ENCODE results near the gene FGF8. TPM values are rescaled to one million over a fixed set of nuclear protein-coding genes. Genes with fewer than 3 reads are reported as not detected.

FGF8 gene
- polyA plus RNA-seq, 1 experiment = not detected

GRCh38 chr10:101781984-101782810, 6.3 kb upstream of the FGF8 start:
- TF ChIP-seq CTCF (IDR thresholded peaks at IDR 0.05; ENCODE audit: insufficient read depth, low read depth, low read length) = no peak
- peak overlapping the region; percentile 77 for H3K4me3 ChIP-seq (ENCODE audit: low read depth, low read length)
- peaks cover 2% of the 10 kb centered on the region for H3K27me3 ChIP-seq (ENCODE audit: control insufficient read depth, insufficient read depth, low read length)
- DNase-seq (ENCODE audit: low read depth) = no peak
- CTCF ChIA-PET = interaction anchor here (0.8 to 5.9 kb wide), 16 partner anchors 8 to 574 kb away, joined by 3 to 88 read pairs (median 4); partner anchors contain the start of gene OGA
- POLR2A ChIA-PET = no interaction called here
- H3K36me3 ChIP-seq (ENCODE audit: control insufficient read depth, insufficient read depth, low read length) = peaks cover 3% of the 10 kb centered on the region; the same call in 1 of the 2 replicates

- no peak for DNase-seq (ENCODE audit: low read depth)
Observed at GRCh38 chr10:101781655-101781983, 5.7 kb upstream of the FGF8 start.

GRCh38 chr10:101780818-101781654, 5.1 kb upstream of the FGF8 start:
- CTCF ChIA-PET = interaction anchor here (0.5 to 5.9 kb wide), 33 partner anchors 9 to 606 kb away, joined by 3 to 88 read pairs (median 4); partner anchors contain the start of genes DPCD, OGA and POLL

More at GRCh38 chr10:101781655-101781983, 5.7 kb upstream of the FGF8 start:
- POLR2A ChIA-PET = no interaction called here
- Histone ChIP-seq H3K4me3 (ENCODE audit: low read depth, low read length) (no peak overlapping the region), H3K27me3 (ENCODE audit: control insufficient read depth, insufficient read depth, low read length) (peaks cover 7% of the 10 kb centered on the region), H3K36me3 (ENCODE audit: control insufficient read depth, insufficient read depth, low read length) (0 out of 2 replicates have a peak, but pooled peaks cover 1% of the 10 kb centered on the region)
- CTCF ChIA-PET = interaction anchor here (0.5 to 5.9 kb wide), 28 partner anchors 8 to 606 kb away, joined by 3 to 88 read pairs (median 4); partner anchors contain the start of genes DPCD, OGA and POLL
- TF ChIP-seq CTCF (IDR thresholded peaks at IDR 0.05; ENCODE audit: insufficient read depth, low read depth, low read length) = no peak

GRCh38 chr10:101780187-101780817, 4.4 kb upstream of the FGF8 start:
- ChIA-PET POLR2A (no interaction called here), CTCF (interaction anchor here (0.5 to 5.9 kb wide), 18 partner anchors 8 to 616 kb away, joined by 3 to 88 read pairs (median 8); partner anchors contain the start of genes DPCD, OGA and POLL)
- no peak for TF ChIP-seq CTCF (IDR thresholded peaks at IDR 0.05; ENCODE audit: insufficient read depth, low read depth, low read length)
- Histone ChIP-seq H3K4me3 (ENCODE audit: low read depth, low read length) (no peak overlapping the region), H3K36me3 (ENCODE audit: control insufficient read depth, insufficient read depth, low read length) (no peaks in the 10 kb centered on the region), H3K27me3 (ENCODE audit: control insufficient read depth, insufficient read depth, low read length) (peaks cover 12% of the 10 kb centered on the region)
- DNase-seq (ENCODE audit: low read depth) = no peak

More at GRCh38 chr10:101780818-101781654, 5.1 kb upstream of the FGF8 start:
- Histone ChIP-seq H3K36me3 (ENCODE audit: control insufficient read depth, insufficient read depth, low read length) (0 out of 2 replicates have a peak, but pooled peaks cover under 1% of the 10 kb centered on the region), H3K27me3 (ENCODE audit: control insufficient read depth, insufficient read depth, low read length) (peaks cover 9% of the 10 kb centered on the region), H3K4me3 (ENCODE audit: low read depth, low read length) (no peak overlapping the region)
- peak; percentile 95 for TF ChIP-seq CTCF (IDR thresholded peaks at IDR 0.05; ENCODE audit: insufficient read depth, low read depth, low read length)
- DNase-seq (ENCODE audit: low read depth) = no peak
- POLR2A ChIA-PET = no interaction called here

All from BJ (cell line).